ENCODE results near the gene CHCHD6.

- TF ChIP-seq CTCF (IDR thresholded peaks at IDR 0.05) (no peak), POLR2A (IDR thresholded peaks at IDR 0.05) (no peak)
Observed at GRCh38 chr3:126858887-126859286, 154.8 kb downstream of the CHCHD6 start.

Measured in right lobe of liver (tissue), 4 donors.